ENCODE results near the gene RYR2. TPM values are rescaled to one million over a fixed set of nuclear protein-coding genes. Genes with fewer than 3 reads are reported as not detected.
A peak's percentile ranks its signal among the peaks of the same experiment; 100 is the strongest.

RYR2 gene
- total RNA-seq, 1 donor from 2014 or later = 0.28 TPM

DNA sequence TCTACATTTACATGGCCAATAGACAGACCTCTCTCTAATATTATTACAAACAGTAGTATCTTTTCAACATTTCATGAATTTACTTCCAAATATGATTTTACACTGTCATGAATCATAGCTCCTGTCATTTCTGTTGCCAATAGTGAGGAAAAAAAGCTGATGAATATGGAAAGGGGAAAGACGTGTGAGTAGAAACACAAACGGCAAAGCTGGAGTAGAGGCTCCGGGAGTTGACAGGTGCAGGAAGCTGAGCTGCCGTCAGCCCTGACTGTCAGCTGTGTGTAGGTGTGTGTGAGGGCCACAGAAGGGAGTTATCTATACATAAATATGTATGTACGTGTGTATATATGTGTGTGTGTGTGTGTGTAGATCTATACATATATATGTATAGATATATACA is 431.9 kb downstream of the RYR2 start:
- ATAC-seq = no peak

DNA sequence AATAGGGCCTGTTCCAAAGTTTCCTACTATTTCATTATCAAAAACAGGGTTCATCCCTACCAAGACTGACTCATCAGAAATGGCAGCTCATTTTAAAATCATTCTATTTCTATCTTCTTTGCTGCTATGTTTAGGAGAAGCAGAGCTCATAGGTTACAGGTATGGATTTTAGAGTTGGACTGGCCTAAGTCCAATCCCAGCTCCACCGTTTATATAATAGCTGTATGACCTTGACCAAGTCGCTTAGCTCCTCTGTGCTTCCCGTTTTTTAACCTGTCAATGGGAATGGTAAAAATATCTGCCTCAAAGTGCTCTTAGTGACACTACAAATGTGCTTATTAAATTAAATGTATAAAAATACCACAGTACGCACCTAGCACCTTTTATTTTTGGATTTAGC is 436.1 kb downstream of the RYR2 start:
- ATAC-seq = no peak

DNA sequence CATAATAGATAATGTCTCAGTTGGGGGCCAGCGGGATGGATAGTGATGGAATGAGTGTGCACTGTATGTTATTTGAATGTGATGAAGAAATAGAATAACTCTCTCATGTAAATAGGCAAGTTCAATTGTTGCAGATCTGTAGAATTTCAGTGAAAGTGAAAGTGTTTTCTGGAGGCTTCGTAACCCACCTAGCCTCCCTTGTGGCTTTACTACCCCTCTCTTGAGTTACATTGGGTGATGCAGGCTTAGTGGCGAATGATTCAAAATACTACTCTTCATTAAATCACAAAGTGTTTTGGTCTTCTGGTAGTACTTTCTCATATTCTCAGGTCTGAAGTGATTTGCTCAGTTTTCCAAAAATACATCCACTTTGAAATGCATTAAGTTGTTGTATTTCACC is 436.9 kb downstream of the RYR2 start:
- ATAC-seq = no peak

DNA sequence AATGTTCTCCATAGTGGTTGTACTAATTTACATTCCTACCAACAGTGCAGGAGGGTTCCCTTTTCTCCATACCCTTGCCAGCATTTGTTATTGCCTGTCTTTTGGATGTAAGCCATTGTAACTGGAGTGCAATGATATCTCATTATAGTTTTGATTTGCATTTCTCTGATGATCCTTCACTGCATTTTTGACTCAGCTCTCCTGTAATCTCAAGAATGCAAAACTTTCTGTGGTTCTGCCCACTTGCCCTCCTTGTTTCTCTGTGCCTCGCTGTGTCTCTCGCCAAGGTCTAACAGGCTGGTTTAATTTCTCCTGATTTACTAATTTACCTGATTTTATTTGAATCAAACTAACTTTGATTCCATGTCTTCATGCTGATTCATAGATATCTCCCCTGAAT is 440.8 kb downstream of the RYR2 start:
- no peak for ATAC-seq

DNA sequence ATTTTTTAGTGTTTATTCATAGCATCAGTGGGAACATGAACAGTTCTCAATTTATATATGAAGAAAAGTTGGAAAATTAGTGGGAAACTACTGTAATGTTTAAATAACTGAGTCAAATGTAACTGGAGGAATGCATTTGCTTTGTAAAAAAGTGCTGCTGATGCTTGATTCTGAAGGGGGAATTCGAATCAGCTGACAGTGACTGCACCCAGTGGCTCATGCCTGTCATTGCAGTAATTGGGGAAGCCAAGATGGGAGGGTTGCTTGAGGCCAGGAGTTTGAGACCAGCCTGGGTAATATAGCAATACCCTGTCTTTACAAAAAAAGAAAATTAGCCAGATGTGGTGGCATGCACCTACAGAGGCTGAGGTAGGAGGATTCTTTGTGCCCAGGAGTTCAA is 450.4 kb downstream of the RYR2 start:
- ATAC-seq = no peak

DNA sequence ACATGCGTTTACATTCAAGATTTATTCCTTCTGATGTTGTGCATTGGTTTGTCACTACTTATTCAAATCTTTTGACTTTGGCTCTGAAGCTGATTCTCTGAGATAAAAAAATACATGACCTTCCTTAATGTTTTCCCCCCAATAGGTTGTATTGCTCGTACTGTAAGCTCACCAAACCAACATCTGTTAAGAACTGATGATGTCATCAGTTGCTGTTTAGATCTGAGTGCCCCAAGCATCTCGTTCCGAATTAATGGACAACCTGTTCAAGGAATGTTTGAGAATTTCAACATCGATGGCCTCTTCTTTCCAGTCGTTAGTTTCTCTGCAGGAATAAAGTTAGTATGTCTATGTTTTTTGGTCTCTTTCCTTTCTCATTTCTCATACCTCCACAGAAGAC is 458.6 kb downstream of the RYR2 start:
- no peak for ATAC-seq

DNA sequence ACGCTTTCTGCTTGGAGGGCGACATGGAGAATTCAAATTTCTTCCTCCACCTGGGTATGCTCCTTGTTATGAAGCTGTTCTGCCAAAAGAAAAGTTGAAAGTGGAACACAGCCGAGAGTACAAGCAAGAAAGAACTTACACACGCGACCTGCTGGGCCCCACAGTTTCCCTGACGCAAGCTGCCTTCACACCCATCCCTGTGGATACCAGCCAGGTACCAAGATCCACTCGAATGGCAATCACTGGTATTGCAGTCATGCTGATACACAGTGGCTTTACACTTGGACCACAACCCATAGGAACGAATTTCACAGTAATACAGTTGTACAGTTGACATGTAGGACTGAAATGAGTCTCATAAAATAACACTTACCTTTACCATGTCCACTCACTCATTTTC is 461.3 kb downstream of the RYR2 start:
- no peak for ATAC-seq

DNA sequence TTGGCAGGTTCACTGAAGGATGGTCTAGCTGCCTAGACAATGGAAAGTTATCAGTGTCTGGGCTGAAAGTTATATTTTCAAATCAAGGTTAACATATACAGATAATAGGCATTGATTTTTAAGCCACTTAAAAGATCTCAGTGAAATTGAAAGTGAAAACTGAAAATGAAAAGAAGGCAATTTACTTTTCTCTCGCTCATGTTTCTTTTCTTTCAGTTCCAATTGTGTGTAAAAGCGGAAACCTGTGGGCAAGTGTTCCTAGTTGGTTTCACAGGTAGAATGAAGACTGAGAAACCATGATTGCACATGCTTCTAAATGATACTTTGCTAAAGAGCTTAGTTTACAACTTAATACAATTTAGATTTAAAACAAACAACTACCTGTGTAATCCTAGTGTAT is 465.0 kb downstream of the RYR2 start:
- no peak for ATAC-seq

DNA sequence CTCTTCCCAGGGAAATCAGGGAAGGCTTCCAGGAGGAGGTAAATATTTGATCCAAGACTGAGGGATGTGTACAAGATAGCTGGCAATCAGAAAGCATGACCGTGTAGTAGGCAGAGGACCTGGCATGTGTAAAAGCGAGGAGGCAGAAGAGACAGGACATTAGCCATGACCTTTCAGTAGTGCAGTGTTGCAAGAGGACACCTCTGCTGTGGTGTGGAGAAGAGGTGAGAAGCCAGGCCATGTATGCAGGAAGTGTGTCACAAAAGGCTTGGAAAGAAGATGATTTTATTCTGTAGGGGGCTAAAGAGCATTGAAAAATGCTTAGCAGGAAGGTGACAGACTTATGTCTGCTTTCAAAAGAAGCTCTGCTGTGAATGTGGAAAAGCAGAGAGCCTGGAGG is 467.8 kb downstream of the RYR2 start:
- no peak for ATAC-seq

DNA sequence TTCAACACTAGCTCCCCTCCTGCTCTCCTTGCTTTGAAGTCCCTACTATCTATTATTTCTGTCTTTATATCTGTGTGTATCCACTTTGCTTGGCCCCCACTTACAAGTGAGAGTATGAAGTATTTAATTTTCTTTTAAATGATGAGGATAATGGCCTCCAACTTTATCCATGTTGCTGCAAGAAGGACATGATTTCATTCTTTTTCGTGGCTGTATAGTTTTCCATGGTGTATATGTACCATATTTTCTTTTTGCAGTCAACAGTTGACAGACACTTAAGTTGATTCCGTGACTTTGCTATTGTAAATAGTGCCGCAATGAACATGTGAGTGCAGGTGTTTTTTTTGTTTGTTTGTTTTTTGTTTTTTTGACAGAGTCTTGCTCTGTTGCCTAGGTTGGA is 483.1 kb downstream of the RYR2 start:
- no peak for ATAC-seq

DNA sequence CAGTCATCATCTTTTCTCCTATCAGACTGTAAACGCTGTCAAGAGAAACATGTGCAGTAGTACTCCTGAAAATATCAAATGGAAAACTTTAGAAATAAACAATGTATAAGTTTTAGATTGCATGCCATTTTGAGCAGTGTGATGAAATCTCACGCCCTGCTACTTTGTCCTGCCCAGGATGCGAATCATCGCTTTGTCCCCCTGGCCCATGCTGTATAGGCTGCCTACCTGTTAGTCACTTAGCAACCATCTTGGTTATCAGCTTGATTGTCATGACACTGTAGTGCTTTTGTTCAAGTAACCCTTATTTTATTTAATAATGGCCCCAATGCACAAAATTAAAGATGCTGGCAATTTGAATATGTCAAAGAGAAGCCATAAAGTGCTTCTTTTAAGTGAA is 485.8 kb downstream of the RYR2 start:
- ATAC-seq = no peak

DNA sequence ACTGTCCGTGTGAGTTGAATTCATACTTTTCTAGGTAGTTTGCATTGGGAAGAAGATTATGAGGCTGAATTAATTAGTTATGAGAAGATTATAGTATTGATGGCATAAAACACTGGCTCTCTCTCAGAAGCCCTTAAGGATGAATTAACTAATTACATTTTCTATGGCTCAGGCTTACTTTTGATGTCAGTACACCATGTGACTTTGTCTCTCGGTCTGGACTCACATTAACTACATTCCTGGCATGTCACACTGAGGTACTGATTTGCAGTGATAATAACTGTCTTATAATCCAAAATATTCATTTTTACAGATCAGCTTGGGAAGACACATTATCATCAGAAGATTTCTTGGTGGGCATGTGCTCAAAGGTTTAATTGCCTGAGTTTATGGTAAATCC is 486.6 kb downstream of the RYR2 start:
- ATAC-seq = no peak

DNA sequence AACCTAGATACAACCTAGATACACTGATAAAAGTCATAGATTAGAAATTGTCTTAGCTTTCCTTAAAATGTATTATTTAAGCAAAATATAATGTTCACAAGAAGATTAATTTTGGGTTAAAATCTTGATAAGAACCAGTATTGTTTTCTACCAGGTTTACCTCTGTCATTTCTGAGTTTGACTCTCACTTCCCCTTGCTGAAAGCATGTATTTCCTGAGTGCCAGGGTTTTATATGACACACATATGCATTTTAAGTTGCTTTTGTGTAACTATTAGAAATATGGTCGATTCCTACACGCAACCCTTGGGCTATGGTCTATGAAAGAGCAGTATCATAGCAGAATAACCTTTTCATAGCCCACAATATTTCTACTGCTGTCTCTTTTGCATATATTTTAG is 497.1 kb downstream of the RYR2 start:
- ATAC-seq = no peak

DNA sequence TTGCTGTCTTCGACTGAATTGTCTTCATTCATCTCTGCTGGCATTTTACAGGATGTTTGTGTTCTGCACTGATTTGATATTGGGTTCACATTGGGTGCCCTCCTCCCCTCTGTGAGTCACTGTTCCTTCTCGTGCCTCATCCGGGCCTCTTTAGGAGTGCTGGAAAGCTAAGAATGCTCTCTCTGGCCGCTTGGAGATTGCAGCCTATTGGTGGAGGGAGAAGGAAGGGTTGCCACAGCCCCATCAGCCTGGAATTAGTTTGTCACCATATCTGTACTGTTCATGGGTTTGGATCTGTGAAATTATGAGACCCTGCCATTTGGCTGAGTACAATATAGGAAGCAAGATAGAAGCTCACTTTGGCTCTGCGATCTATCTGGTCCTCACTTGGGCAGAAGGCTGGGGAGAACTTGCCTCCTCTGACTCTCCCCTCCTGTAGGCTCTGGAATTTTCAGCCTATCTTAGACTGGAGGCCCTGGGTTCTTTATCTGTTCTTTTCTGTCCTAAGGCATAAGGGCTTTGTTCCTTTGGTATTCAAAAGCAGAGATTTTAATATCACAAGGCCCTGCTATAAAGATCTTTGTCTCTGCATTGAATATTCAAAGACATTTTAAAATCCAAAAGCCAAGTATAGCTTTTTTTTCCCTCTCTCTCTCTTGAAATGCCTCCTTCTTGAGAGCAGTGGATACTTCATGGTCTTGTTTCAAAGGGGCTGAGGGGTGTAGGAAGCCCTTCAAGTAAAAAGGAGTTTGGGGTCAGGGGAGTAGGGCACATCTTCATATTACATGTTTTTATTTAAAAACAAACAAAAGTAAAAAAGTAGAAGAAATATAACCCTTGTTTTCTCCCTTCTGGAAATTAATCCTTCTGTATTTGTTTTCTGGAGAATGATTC is 500.8 kb downstream of the RYR2 start:
- ATAC-seq = no peak

DNA sequence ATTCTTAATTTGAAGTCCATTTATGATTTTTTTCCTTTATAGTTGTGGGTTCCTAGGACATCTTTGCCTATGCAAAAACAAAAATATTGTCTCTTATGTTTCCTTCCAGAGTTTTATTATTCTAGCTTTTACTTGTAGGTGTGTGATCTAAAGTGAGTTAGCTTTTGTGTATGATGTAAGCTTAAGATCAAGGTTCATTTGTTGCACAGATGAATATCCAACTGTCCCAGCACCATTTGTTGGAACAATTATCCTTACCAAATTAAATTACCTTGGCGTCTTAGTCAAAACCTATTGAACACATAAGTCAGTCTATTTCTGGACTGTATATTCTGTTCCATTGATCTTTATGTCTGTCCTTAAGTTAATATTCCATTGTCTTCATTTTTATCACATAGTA is 511.1 kb downstream of the RYR2 start:
- no peak for ATAC-seq

DNA sequence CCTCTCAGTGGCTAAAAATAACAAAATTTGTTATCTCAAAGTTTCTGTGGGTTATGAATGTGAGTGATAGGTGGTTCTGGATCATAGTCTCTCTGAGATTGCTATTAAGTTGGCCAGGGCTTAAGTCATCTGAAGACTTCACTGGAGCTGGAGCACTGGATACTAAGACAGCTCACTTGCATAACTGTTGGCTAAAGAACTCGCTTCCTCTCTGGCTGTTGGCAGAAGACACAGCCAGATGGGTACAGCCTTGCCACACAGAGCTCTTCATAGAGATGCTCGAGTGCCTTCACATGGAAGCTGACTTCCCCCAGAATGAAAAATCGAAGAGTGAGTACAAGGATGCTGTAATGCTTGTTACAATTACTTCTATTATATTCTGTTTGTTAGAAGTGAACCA is 514.9 kb downstream of the RYR2 start:
- no peak for ATAC-seq

DNA sequence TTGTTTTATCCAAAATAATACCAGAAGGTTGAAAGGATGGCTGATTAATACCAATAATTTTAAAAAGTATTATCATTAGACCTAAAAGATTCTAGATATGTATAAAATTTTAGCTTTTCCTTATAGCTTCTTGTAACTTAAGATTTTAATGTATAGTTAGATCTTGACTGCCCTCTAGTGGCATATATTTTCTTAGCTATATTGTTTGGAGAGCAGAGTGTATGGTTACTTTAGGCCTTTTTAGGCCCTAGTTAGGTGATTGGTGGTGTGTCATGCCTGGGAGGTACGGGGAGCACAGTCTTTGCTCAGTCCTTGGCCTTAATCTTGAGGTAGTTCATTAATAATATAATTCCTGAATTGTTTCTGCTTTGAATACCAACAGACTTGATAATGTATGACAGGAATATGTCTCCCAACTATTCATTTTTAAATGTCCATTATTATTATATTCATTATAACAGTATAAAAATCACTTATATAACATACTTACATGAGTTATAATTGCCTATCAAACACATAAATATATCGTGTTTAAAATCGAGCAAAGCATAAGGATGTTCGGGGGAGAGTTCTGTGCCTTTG is 520.3 kb downstream of the RYR2 start:
- ATAC-seq = peak; percentile 79

DNA sequence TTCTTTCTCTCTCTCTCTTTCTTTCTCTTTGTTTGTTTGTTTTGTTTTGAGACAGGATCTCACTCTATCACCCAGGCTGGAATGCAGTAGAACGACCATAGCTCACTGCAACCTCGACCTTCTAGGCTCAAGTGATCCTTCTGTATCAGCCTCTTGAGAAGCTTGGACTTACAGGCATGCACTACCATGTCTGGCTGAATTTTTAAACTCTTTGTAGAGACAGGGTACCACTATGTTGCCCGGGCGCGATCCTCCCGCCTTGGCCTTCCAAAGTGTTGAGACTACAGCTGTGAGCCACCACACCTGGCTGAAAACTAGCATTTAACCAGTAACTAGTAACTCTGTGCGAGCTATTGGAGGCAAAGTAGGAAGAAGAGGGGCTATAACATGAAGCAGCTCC is 523.3 kb downstream of the RYR2 start:
- ATAC-seq = no peak

DNA sequence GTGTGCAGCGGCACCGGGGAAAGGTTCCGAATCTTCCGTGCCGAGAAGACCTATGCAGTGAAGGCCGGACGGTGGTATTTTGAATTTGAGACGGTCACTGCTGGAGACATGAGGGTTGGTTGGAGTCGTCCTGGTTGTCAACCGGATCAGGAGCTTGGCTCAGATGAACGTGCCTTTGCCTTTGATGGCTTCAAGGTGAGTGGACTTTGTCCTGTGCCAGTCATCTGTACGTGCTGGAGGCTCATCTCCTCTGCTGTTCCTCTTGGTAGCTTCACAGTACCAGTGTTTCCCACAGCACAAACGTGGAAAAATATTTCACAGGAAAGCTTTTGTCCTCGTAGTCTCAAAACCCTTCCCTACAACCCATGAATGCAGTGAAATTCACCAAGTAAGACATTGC is 524.6 kb downstream of the RYR2 start:
- no peak for ATAC-seq

DNA sequence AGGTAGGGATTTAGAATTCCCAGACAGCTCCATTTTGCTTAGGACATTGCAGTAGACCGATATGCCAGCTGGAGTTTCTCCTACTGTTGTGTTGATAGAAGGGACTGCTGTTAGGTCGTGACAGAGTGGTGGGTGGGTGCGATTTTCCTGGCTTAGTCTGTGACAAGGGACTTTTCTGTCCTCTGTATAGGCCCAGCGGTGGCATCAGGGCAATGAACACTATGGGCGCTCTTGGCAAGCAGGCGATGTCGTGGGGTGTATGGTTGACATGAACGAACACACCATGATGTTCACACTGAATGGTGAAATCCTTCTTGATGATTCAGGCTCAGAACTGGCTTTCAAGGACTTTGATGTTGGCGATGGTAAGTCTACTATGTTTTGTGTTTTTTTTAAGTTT is 527.0 kb downstream of the RYR2 start:
- no peak for ATAC-seq

DNA sequence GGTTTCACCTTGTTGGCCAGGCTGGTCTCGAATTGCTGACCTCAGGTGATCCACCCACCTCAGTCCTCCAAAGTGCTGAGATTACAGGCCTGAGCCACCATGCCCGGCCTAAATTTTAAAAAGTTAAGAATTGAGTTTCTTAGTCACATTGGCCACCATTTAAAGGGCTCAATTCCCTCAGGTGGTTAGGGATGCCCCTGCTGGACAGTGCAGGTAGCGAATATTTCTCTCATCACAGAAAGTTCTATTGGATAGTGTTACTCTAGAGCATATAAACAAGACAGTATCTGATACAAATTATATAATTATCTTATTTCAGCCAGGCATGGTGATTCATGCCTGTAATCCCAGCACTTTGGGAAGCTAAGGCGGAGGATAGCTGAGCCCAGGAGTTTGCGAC is 528.5 kb downstream of the RYR2 start:
- no peak for ATAC-seq

DNA sequence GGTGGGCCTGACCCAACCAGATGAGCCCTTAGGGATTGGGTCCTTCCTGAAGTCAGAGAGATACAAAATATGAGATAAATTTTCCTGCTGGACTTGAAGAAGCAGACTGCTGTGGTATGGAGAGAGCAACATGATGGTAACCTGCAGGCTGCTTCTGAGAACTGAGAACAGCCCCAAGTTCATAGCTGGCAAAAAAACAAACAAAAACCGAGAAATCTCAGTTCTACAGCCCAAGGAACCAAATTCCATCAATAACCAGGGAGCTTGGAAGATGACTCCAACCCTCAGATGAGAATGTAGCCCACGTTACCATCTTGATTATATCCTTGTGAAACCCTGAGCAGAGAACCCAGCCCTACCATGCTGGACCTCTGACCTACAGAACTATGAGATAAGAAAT is 532.6 kb downstream of the RYR2 start:
- no peak for ATAC-seq

DNA sequence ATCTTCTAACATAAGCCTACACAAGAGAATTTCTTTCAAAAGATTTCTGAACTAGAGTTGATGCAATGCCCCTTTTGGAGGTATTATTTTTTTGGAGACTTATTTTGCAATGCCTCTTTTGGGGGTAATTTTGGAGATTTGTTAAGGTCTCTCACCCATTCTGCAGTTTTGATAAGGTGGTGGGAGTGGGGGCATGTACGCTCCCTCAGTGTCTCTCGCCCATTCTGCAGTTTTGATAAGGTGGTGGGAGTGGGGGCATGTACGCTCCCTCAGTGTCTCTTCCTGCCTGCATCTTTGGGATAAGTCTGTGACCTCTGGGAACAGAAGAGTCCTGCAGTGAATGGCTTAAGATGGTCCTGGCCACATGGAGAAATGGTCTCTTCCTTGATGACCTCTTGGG is 536.6 kb downstream of the RYR2 start:
- ATAC-seq = no peak

DNA sequence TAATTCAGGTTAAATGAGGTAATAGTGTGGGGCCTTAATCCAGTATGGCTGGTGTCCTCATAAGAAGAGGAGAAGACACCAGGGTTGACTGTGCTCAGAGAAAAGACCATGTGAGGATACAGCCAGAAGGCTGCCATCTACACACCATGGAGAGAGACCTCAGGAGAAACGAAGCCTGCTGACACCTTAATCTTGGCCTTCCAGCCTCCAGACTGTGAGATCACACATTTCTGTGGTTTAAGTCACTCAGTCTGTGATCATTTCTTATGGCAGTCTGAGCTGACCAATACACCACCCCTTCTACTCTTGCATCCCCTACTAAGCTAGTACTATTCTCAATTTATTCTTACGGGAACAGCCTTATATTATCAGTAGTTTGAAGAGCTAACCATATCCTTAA is 538.7 kb downstream of the RYR2 start:
- no peak for ATAC-seq

DNA sequence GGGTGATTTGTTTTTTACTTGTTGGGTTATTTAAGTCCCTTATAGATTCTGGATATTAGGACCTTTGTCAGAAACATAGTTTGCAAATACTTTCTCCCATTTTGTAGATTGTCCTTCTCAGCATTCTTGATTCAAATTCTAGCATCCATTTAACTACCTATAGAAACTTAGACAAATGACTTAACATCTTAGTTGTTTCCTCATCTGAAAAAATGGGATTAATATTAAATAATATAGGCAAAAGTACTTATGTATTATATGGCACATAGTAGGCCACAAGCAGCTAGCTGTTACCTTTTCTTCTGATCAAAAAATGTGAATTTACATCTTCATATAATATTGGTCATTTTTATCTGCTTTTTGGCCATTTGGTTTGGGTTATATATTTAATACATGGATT is 541.3 kb downstream of the RYR2 start:
- ATAC-seq = no peak

Measured in esophagus mucosa (tissue), 1 donor.